HG03060 (cell line): Measurements from ENCODE around the gene NF2.

Source experiments
- ATAC-seq: cut with Tn5 transposase; IDR thresholded peaks from one replicate; pipeline ENCODE4 v1.9.1; 2021; ENCODE audit warnings: low read depth, moderate number of reproducible peaks; ENCODE audit not compliant: unreplicated experiment

The NF2 gene

GRCh38 chr22:29737251-29738117 lies 134.1 kb downstream of the NF2 start:
- ATAC-seq = no peak

DNA sequence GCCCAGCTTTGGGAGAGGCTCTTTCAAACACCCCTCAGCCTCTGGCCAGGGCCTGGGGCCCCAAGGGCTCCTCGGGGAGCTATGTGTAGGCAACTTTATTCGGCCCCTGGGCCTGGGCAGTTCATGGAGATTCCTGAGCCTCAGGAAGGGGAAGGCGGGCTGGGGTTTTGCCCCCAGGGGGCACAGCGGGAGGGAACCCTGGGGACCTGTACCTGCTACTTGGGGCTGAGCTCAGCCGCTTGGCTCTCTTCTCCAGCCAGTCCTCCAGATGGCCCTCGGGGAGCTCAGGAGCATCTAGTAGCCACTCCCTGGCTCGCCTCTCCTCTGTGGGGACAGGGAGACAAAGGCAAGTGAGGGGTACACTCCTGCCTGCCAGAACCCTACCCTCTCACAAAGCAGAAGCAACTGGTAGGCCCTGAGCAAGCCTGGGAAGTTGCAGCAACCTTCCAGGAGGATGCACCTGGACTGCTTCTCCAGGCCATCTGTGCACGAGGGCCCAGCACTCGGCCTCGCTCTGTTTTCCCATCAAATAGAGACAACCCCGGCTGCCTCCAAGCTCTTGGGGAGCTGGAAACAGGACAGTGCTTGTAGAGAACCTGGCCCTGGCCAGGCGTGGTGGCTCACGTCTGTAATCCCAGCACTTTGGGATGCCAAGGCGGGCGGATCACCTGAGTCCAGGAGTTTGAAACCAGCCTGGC lies 134.8 kb downstream of the NF2 start:
- no peak for ATAC-seq

- ATAC-seq = no peak
Measured at GRCh38 chr22:29739346-29739875, 136.0 kb downstream of the NF2 start.

- ATAC-seq = no peak
Measured at GRCh38 chr22:29740216-29740615, 136.8 kb downstream of the NF2 start.

GRCh38 chr22:29741926-29742325 lies 138.5 kb downstream of the NF2 start:
- ATAC-seq = no peak

DNA sequence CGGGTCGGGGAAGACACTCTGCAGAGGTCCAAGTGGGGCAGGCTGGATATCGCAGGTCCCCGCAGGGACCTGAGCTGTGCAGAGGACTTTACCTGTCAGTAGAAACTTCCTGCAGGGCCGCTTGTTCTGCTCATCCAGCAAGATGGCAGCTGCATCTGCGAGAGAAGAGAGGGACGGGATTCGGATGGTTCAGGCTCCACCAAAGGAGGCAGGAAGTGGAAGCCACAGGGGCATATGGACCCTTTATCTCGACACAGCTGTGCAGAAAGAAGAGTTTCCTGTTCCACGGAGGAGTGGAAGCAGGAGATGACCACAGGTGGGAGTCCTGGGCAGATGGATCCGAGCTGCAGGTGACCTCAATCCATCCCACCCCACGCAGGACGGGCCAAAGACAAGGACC lies 138.9 kb downstream of the NF2 start:
- no peak for ATAC-seq

GRCh38 chr22:29744902-29745301 lies 141.5 kb downstream of the NF2 start:
- no peak for ATAC-seq

DNA sequence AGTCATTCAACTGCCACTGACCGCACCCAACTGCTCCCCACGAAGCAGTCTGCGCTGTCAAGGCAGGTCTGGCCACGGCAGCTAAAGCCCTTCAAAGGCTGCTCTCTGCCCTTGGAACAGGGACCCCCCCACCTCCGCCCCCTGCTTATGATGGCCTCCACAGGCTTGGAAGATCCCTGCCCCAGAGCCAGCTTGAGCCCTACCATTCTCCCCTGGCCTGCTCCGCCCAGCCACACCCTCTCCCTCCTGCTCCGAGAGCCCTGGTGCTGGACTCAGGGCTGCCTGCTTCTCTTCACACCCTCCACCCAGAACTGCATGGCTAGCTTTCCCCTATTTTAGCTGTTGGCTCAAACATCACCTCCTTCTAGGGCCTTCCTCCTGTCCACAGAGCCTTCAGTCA lies 144.4 kb downstream of the NF2 start:
- ATAC-seq = no peak
